ENCODE measurements around the gene SEMA4C. TPM values are rescaled to one million over a fixed set of nuclear protein-coding genes. Genes with fewer than 3 reads are reported as not detected.

Gene SEMA4C
- total and polyA plus RNA-seq, 2 experiments from 2014 or later, result 27.9 to 53.6 TPM

DNA sequence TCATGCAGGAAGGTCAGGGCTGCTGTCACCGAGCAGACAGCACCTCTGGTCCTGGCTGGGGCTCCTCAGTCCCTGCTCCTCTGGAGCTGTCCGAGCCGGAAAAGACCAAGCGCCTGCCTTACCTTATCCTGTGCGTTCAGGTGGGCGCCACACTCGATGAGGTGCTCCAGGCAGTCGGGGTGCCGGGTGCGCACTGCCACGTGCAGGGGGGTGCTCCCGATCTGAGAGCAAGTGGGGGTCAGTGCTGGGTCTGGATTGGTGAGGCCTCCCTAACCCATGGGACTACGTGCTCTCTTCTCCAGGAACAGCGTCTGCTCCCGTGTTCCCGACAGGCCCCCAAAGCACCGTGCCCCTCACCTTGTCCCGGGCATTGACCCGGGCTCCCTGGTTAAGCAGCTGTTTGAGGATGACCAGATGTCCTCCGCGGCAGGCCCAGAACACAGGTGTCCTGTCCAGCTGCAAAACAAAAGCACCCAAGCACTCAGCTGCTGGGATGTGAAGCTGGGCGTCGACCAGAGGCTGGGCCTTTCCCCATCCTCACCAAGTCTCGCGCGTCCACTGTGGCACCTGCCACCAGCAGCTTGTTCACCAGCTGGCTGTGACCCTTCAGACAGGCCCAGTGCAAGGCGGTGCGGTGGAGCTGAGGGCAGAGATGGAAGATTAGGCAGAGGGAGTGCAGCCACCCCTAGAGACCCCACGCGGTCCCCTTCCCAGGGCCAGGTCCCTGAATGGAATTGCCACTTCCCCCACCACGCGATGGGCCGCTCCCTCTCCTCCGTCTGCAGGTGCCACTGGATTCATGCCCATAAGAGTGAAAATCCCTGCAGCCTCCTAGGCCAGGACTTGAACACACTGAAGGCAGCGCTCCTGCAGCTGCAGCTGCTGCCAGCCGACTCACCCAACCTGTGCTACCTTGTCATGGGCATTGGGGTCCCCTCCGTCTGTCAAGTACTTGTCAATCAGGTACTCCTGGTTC lies 29.7 kb downstream of the SEMA4C start:
- H3K4me1 ChIP-seq (ENCODE audit: low read depth), result peaks cover 4% of the 10 kb centered on the region
- no peak overlapping the region for H3K4me3 ChIP-seq
- TF ChIP-seq, protein P1, sequence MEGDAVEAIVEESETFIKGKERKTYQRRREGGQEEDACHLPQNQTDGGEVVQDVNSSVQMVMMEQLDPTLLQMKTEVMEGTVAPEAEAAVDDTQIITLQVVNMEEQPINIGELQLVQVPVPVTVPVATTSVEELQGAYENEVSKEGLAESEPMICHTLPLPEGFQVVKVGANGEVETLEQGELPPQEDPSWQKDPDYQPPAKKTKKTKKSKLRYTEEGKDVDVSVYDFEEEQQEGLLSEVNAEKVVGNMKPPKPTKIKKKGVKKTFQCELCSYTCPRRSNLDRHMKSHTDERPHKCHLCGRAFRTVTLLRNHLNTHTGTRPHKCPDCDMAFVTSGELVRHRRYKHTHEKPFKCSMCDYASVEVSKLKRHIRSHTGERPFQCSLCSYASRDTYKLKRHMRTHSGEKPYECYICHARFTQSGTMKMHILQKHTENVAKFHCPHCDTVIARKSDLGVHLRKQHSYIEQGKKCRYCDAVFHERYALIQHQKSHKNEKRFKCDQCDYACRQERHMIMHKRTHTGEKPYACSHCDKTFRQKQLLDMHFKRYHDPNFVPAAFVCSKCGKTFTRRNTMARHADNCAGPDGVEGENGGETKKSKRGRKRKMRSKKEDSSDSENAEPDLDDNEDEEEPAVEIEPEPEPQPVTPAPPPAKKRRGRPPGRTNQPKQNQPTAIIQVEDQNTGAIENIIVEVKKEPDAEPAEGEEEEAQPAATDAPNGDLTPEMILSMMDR (IDR thresholded peaks at IDR 0.05; ENCODE audit: low read depth, low read length), result no peak
- H3K36me3 ChIP-seq, result peaks cover 4% of the 10 kb centered on the region
- no peak overlapping the region for H3K27ac ChIP-seq
- no peak for DNase-seq (ENCODE audit: low read depth in 1 of 2, low spot score in 1 of 2)
- no peaks in the 10 kb centered on the region for H3K27me3 ChIP-seq
- H3K9me3 ChIP-seq (ENCODE audit: low read depth), result no peaks in the 10 kb centered on the region

DNA sequence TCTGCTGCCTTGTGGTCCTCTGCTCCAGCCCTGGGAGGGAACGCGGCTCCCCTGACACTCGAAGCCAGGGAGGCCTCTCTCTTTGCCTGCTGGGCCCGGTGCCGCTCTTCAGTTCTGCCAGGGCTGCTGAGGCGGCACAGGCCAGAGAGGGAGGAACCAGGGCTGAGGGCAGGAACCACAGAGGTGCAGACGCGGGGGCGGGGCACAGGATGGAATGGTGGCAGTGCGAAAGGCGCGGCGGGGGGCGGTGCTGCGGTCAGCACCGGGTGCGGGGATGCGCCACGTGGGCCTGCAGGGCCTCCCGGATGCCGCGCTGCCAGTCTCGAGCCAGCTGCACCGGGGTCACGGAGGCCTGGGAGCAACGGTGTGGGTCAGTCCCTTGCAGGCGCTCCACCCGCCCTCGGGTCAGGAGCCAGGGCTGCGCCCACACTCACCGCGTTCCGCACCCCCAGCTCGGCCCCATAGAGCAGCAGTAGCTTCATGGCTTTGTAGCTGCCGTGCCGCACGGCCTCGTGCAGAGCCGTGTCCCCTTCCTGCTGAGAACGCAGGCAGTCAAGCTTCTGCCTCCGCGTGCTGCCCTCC lies 30.5 kb downstream of the SEMA4C start:
- H3K4me3 ChIP-seq, result no peak overlapping the region
- TF ChIP-seq, protein P1 (IDR thresholded peaks at IDR 0.05; ENCODE audit: low read depth, low read length), result no peak
- no peaks in the 10 kb centered on the region for H3K9me3 ChIP-seq (ENCODE audit: low read depth)
- no peak overlapping the region for H3K27ac ChIP-seq
- peaks cover 4% of the 10 kb centered on the region for H3K4me1 ChIP-seq (ENCODE audit: low read depth)
- peak in 1 of 2 donors; percentile 26 for DNase-seq (ENCODE audit: low read depth in 1 of 2, low spot score in 1 of 2)
- no peaks in the 10 kb centered on the region for H3K27me3 ChIP-seq
- peaks cover 4% of the 10 kb centered on the region for H3K36me3 ChIP-seq

DNA sequence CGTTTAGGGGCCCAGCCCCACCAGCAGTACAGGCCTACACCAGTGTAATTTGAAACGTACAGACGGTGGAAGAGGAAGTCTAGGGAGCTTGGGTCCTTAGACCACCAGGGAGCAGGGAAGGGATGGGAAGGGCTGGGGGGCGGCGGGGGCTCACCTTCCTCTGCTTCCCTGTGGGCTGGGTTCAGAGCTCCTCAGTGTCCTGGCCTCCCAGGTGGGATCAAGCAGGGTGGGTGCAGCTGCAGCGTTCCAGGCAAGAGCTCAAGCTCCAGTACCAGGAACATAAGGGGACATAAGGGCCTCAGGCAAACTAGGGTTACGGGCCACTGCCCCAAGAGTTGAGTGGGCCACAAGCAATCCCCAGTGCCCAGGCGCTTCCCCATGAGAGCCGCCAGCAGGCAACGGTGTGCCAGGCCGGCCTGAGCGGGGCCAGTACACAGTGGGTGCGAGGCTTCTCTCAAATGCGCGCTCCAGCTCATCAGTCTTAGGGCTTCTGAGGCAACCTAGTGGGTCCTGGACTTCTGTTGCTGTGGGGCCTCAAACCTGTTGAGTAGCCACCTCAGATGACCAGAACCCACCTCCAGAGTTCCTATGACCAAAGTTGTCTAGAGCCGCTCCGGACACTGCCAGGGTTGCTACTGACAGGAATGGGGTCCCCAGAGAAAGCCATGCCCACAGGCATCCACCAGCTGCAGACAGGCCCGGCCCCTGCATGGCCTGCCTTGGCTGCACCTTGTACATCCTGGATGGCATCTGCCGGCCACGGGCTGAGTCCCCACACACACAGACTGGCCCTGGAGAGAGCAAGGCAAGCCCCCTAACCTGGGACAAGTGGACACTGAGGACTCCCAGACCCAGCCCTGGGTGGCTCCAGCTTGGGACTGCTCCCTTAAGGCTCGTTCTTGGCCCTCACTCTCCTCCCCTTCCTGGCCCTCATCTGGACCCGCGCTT lies 31.3 kb downstream of the SEMA4C start:
- H3K4me3 ChIP-seq, result no peak overlapping the region
- H3K9me3 ChIP-seq (ENCODE audit: low read depth), result no peaks in the 10 kb centered on the region
- peaks cover 5% of the 10 kb centered on the region for H3K4me1 ChIP-seq (ENCODE audit: low read depth)
- H3K36me3 ChIP-seq, result peaks cover 4% of the 10 kb centered on the region
- DNase-seq (ENCODE audit: low read depth in 1 of 2, low spot score in 1 of 2), result no peak
- TF ChIP-seq, protein P1 (IDR thresholded peaks at IDR 0.05; ENCODE audit: low read depth, low read length), result no peak
- no peaks in the 10 kb centered on the region for H3K27me3 ChIP-seq
- peak overlapping the region; percentile 54 for H3K27ac ChIP-seq

DNA sequence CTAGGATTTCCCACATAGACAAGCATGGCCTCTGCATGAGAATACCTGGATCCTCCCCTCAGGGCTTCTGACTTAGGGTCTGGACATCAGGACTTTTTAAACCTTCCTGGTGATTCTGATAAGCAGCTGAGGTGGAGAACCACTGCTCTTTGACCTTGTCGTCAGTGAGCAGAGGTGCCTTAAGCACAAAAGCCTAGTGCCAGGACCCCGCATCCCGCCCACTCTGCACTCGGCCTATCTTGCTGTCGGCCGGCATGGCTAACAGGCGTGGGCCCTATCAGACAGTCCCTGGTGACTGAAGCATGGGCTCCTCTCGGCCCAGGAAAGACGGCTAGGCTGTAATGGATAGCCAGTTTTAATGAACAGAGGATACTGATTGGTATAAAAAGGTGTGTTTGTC lies 32.3 kb downstream of the SEMA4C start:
- no peaks in the 10 kb centered on the region for H3K9me3 ChIP-seq (ENCODE audit: low read depth)
- DNase-seq (ENCODE audit: low read depth in 1 of 2, low spot score in 1 of 2), result no peak
- TF ChIP-seq, protein P1 (IDR thresholded peaks at IDR 0.05; ENCODE audit: low read depth, low read length), result no peak
- peak overlapping the region; percentile 54 for H3K27ac ChIP-seq
- no peak overlapping the region for H3K4me3 ChIP-seq
- H3K27me3 ChIP-seq, result no peaks in the 10 kb centered on the region
- peaks cover 10% of the 10 kb centered on the region for H3K4me1 ChIP-seq (ENCODE audit: low read depth)
- peaks cover 6% of the 10 kb centered on the region for H3K36me3 ChIP-seq

DNA sequence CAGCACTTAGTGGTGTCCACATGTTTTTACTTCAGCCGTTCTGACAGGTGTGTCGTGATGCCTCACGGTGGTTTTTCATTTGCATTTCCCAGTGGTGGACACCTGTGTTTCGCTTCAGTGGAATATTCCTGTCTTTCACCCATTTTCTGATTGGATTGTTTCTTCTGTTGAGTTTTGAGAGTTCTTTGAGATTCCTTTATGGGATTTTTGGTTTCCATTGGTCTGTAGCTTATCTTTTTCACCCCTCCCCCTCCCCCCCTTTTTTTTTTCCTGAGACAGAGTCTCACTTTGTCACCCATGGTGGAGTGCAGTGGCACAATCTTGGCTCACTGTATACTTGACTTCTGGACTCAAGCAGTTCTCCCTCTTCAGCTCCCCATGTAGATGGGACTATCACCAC lies 34.0 kb downstream of the SEMA4C start:
- H3K27ac ChIP-seq, result no peak overlapping the region
- TF ChIP-seq, protein P1 (IDR thresholded peaks at IDR 0.05; ENCODE audit: low read depth, low read length), result no peak
- DNase-seq (ENCODE audit: low read depth in 1 of 2, low spot score in 1 of 2), result no peak
- H3K27me3 ChIP-seq, result no peaks in the 10 kb centered on the region
- H3K4me1 ChIP-seq (ENCODE audit: low read depth), result peaks cover 17% of the 10 kb centered on the region
- H3K9me3 ChIP-seq (ENCODE audit: low read depth), result no peaks in the 10 kb centered on the region
- no peak overlapping the region for H3K4me3 ChIP-seq
- peaks cover 19% of the 10 kb centered on the region for H3K36me3 ChIP-seq

Data from cardiac muscle cell (in vitro differentiated cells and primary cell).